Measurements from ENCODE around the gene ZNF488.

Gene ZNF488

GRCh38 chr10:47365431-47366180, 18.5 kb downstream of the ZNF488 start:
- no peak for DNase-seq

- DNase-seq: no peak
These were observed 19.2 kb downstream of the ZNF488 start for GRCh38 chr10:47364911-47365310.

- DNase-seq: no peak
These were observed 19.7 kb downstream of the ZNF488 start for GRCh38 chr10:47364366-47364765.

- DNase-seq: no peak
These were observed 20.3 kb downstream of the ZNF488 start for GRCh38 chr10:47363781-47364180.

- DNase-seq: no peak
These were observed 21.9 kb downstream of the ZNF488 start for GRCh38 chr10:47362199-47362598.

- no peak for DNase-seq
These were observed 22.8 kb downstream of the ZNF488 start for GRCh38 chr10:47361293-47361692.

GRCh38 chr10:47360419-47361040, 23.6 kb downstream of the ZNF488 start:
- DNase-seq: no peak

- no peak for DNase-seq
These were observed 24.3 kb downstream of the ZNF488 start for GRCh38 chr10:47359626-47360418.

GRCh38 chr10:47359101-47359500, 25.0 kb downstream of the ZNF488 start:
- DNase-seq: no peak

- no peak for DNase-seq
These were observed 25.6 kb downstream of the ZNF488 start for GRCh38 chr10:47358457-47358856.

GRCh38 chr10:47357911-47358310, 26.2 kb downstream of the ZNF488 start:
- DNase-seq: no peak

- no peak for DNase-seq
These were observed 26.9 kb downstream of the ZNF488 start for GRCh38 chr10:47357131-47357582.

GRCh38 chr10:47356708-47357107, 27.4 kb downstream of the ZNF488 start:
- DNase-seq: no peak

GRCh38 chr10:47354900-47355299, 29.2 kb downstream of the ZNF488 start:
- no peak for DNase-seq

GRCh38 chr10:47354165-47354564, 29.9 kb downstream of the ZNF488 start:
- DNase-seq: no peak

- no peak for DNase-seq
These were observed 30.7 kb downstream of the ZNF488 start for GRCh38 chr10:47353351-47353750.

GRCh38 chr10:47351899-47352815, 31.9 kb downstream of the ZNF488 start:
- no peak for DNase-seq

- no peak for DNase-seq
These were observed 33.1 kb downstream of the ZNF488 start for GRCh38 chr10:47350671-47351640.

GRCh38 chr10:47349941-47350371, 34.1 kb downstream of the ZNF488 start:
- no peak for DNase-seq

- no peak for DNase-seq
These were observed 34.6 kb downstream of the ZNF488 start for GRCh38 chr10:47349516-47349915.
